ENCODE results near the gene CCPG1. TPM values are rescaled to one million over a fixed set of nuclear protein-coding genes. Genes with fewer than 3 reads are reported as not detected.
"Not testable (repeated sequence)": the region's sequence is repeated elsewhere in the genome, so short reads cannot be mapped to it uniquely, and the experiment has no call there.

The CCPG1 gene
- total RNA-seq, 1 experiment from 2014 or later: 54.6 TPM

- Histone ChIP-seq H3K27me3 (replicated peaks; ENCODE audit: control insufficient read depth, insufficient read depth, low read length) (no peaks in the 10 kb centered on the region), H3K36me3 (ENCODE audit: control insufficient read depth, insufficient read depth, low read length) (no peaks in the 10 kb centered on the region), H3K4me1 (peaks cover 16% of the 10 kb centered on the region), H3K4me3 (ENCODE audit: low read depth, low read length) (no peak overlapping the region), H3K9me3 (no peaks in the 10 kb centered on the region)
- Mint-ChIP-seq H3K4me3 (ENCODE audit: unreplicated experiment) (no peak overlapping the region), H3K27me3 (ENCODE audit: insufficient read depth, unreplicated experiment) (no peaks in the 10 kb centered on the region), H3K36me3 (ENCODE audit: insufficient read depth, unreplicated experiment) (peaks cover 6% of the 10 kb centered on the region), H3K27ac (ENCODE audit: unreplicated experiment) (peak overlapping the region; percentile 89), H3K4me1 (ENCODE audit: low read depth, unreplicated experiment) (peaks cover 8% of the 10 kb centered on the region), H3K9me3 (ENCODE audit: unreplicated experiment) (no peaks in the 10 kb centered on the region)
- ChIA-PET POLR2A (no interaction called here), CTCF (no interaction called here)
- no peak for DNase-seq
- no peak for TF ChIP-seq CTCF (IDR thresholded peaks at IDR 0.05; ENCODE audit: insufficient read depth in 1 of 2, low read depth in 1 of 2, low read length in 1 of 2, severe bottlenecking in 1 of 2, unreplicated experiment in 1 of 2)
- intact Hi-C loops (cut with micrococcal nuclease; ENCODE audit: unreplicated experiment): no loop called here
- BruUV-seq (replicated peaks): no TSS peak
Observed at GRCh38 chr15:55403531-55403930, 4.6 kb downstream of the CCPG1 start.

- no peak overlapping the region for H3K4me3 ChIP-seq (ENCODE audit: low read depth, low read length)
- Mint-ChIP-seq H3K4me3 (ENCODE audit: unreplicated experiment) (no peak overlapping the region), H3K4me1 (ENCODE audit: low read depth, unreplicated experiment) (peaks cover 8% of the 10 kb centered on the region), H3K36me3 (ENCODE audit: insufficient read depth, unreplicated experiment) (no peaks in the 10 kb centered on the region), H3K27me3 (ENCODE audit: insufficient read depth, unreplicated experiment) (no peaks in the 10 kb centered on the region), H3K27ac (ENCODE audit: unreplicated experiment) (peak overlapping the region; percentile 89), H3K9me3 (ENCODE audit: unreplicated experiment) (no peaks in the 10 kb centered on the region)
- ChIA-PET POLR2A (no interaction called here), CTCF (no interaction called here)
- peaks cover 16% of the 10 kb centered on the region for H3K4me1 ChIP-seq
- H3K9me3 ChIP-seq: no peaks in the 10 kb centered on the region
- DNase-seq: no peak
- intact Hi-C loops (cut with micrococcal nuclease; ENCODE audit: unreplicated experiment): no loop called here
- H3K36me3 ChIP-seq (ENCODE audit: control insufficient read depth, insufficient read depth, low read length): no peaks in the 10 kb centered on the region
- no peak for TF ChIP-seq CTCF (IDR thresholded peaks at IDR 0.05; ENCODE audit: insufficient read depth in 1 of 2, low read depth in 1 of 2, low read length in 1 of 2, severe bottlenecking in 1 of 2, unreplicated experiment in 1 of 2)
- no TSS peak for BruUV-seq (replicated peaks)
- H3K27me3 ChIP-seq (replicated peaks; ENCODE audit: control insufficient read depth, insufficient read depth, low read length): no peaks in the 10 kb centered on the region
Observed at GRCh38 chr15:55402707-55403106, 5.5 kb downstream of the CCPG1 start.

- H3K27me3 Mint-ChIP-seq (ENCODE audit: insufficient read depth, unreplicated experiment): no peaks in the 10 kb centered on the region
- no peaks in the 10 kb centered on the region for H3K27me3 ChIP-seq (replicated peaks; ENCODE audit: control insufficient read depth, insufficient read depth, low read length)
- DNase-seq: no peak
- CTCF ChIA-PET: no interaction called here
- no peaks in the 10 kb centered on the region for H3K9me3 ChIP-seq
- H3K36me3 ChIP-seq (ENCODE audit: control insufficient read depth, insufficient read depth, low read length): no peaks in the 10 kb centered on the region
- no peak for TF ChIP-seq CTCF (IDR thresholded peaks at IDR 0.05; ENCODE audit: insufficient read depth in 1 of 2, low read depth in 1 of 2, low read length in 1 of 2, severe bottlenecking in 1 of 2, unreplicated experiment in 1 of 2)
- peaks cover under 1% of the 10 kb centered on the region for H3K36me3 Mint-ChIP-seq (ENCODE audit: insufficient read depth, unreplicated experiment)
- no peak overlapping the region for H3K27ac Mint-ChIP-seq (ENCODE audit: unreplicated experiment)
- no peak overlapping the region for H3K4me3 Mint-ChIP-seq (ENCODE audit: unreplicated experiment)
- H3K4me3 ChIP-seq (ENCODE audit: low read depth, low read length): no peak overlapping the region
- no TSS peak for BruUV-seq (replicated peaks)
- H3K9me3 Mint-ChIP-seq (ENCODE audit: unreplicated experiment): no peaks in the 10 kb centered on the region
- H3K4me1 Mint-ChIP-seq (ENCODE audit: low read depth, unreplicated experiment): peaks cover 8% of the 10 kb centered on the region
- POLR2A ChIA-PET: no interaction called here
- H3K4me1 ChIP-seq: peaks cover 16% of the 10 kb centered on the region
- intact Hi-C loops (cut with micrococcal nuclease; ENCODE audit: unreplicated experiment): no loop called here
Observed at GRCh38 chr15:55401786-55402246, 6.3 kb downstream of the CCPG1 start.

- H3K36me3 ChIP-seq (ENCODE audit: control insufficient read depth, insufficient read depth, low read length); H3K27me3 Mint-ChIP-seq (ENCODE audit: insufficient read depth, unreplicated experiment); H3K4me3 ChIP-seq (ENCODE audit: low read depth, low read length); H3K27me3 ChIP-seq (replicated peaks; ENCODE audit: control insufficient read depth, insufficient read depth, low read length); H3K27ac Mint-ChIP-seq (ENCODE audit: unreplicated experiment); H3K9me3 ChIP-seq; intact Hi-C loops (cut with micrococcal nuclease; ENCODE audit: unreplicated experiment); CTCF ChIA-PET; H3K9me3 Mint-ChIP-seq (ENCODE audit: unreplicated experiment); BruUV-seq (replicated peaks); H3K4me3 Mint-ChIP-seq (ENCODE audit: unreplicated experiment); POLR2A ChIA-PET; DNase-seq; H3K4me1 Mint-ChIP-seq (ENCODE audit: low read depth, unreplicated experiment): not testable (repeated sequence)
- H3K4me1 ChIP-seq: peaks cover 16% of the 10 kb centered on the region
- H3K36me3 Mint-ChIP-seq (ENCODE audit: insufficient read depth, unreplicated experiment): peaks cover 11% of the 10 kb centered on the region
Observed at GRCh38 chr15:55400050-55400449, 8.1 kb downstream of the CCPG1 start.
